Testis (tissue), 3 donors: ENCODE data around the gene RAPGEF6. TPM values are rescaled to one million over a fixed set of nuclear protein-coding genes. Genes with fewer than 3 reads are reported as not detected.
"Not testable (repeated sequence)": the region's sequence is repeated elsewhere in the genome, so short reads cannot be mapped to it uniquely, and the experiment has no call there.

Source experiments
- DNase-seq: peaks from one replicate; pipeline ENCODE4 v3.0.0-alpha.2; 2019
- H3K27ac ChIP-seq, 2 donors: fragments of 200-600 bp; sonication (generic); one replicate each; pipeline ENCODE4 v1.5.1; 2019
- H3K27me3 ChIP-seq: fragments of 200-600 bp; sonication (generic); one replicate; pipeline ENCODE4 v1.5.1; 2019
- H3K36me3 ChIP-seq: fragments of 200-600 bp; sonication (generic); one replicate; pipeline ENCODE4 v1.5.1; 2017; ENCODE audit warnings: low read depth; ENCODE audit errors: missing control alignments
- H3K4me1 ChIP-seq: fragments of 200-600 bp; sonication (generic); one replicate; pipeline ENCODE4 v1.5.1; 2019
- H3K4me3 ChIP-seq, 2 donors: fragments of 200-600 bp; sonication (generic); one replicate each; pipeline ENCODE4 v1.5.1; 2017 to 2019
- H3K9me3 ChIP-seq: fragments of 200-600 bp; sonication (generic); one replicate; pipeline ENCODE4 v1.5.1; 2017
- POLR2A ChIP-seq: fragments of 450-650 bp; IDR thresholded peaks from one replicate; pipeline ENCODE4 v1.6.1; 2017; ENCODE audit warnings: antibody characterized with exemption, mild to moderate bottlenecking, moderate library complexity
- WGBS, 2 donors: methylation state at CpG; one replicate each; pipeline ENCODE4 v1.1.5; 2018; 5-methylcytosine and 5-hydroxymethylcytosine counted together
- intact Hi-C: fragments of 100-400 bp; cut with DNase I; formaldehyde crosslinking; loops from one replicate; pipeline ENCODE4 v1.15.1; 2023; ENCODE audit warnings: low total_unique reads
- polyA plus RNA-seq: library from polyadenylated mRNA; stranded (reverse); fragments of 350-450 nt; fragmentation: Illumina TruSeq; extraction: RNeasy Lipid Tissue Mini Kit (QIAGEN cat#74804); gene quantifications from one replicate; pipeline ENCODE4 v1.2.3, GENCODE V29; 2014; ENCODE audit warnings: low read depth, low replicate concordance; ENCODE audit not compliant: insufficient read depth
- total RNA-seq, 2 donors: library from RNA; depleted of rRNA; stranded (reverse); fragments of >200 nt; gene quantifications; one replicate each; pipeline ENCODE4 v1.2.3, GENCODE V29; 2016
- TF ChIP-seq, protein P1 (sequence below), 3 experiments: fragments of 450-650 bp in 2 of 3; fragments of 200-600 bp in 1 of 3; sonication (generic) in 1 of 3; IDR thresholded peaks; one replicate each; pipeline ENCODE4 v1.5.1; 2016 to 2019; ENCODE audit warnings: antibody characterized with exemption in 3 of 3, mild to moderate bottlenecking in 2 of 3, moderate library complexity in 1 of 3

Gene RAPGEF6
- total and polyA plus RNA-seq, 3 donors from 2014 or later: 27.6 to 59.0 (median 40.1) TPM

DNA sequence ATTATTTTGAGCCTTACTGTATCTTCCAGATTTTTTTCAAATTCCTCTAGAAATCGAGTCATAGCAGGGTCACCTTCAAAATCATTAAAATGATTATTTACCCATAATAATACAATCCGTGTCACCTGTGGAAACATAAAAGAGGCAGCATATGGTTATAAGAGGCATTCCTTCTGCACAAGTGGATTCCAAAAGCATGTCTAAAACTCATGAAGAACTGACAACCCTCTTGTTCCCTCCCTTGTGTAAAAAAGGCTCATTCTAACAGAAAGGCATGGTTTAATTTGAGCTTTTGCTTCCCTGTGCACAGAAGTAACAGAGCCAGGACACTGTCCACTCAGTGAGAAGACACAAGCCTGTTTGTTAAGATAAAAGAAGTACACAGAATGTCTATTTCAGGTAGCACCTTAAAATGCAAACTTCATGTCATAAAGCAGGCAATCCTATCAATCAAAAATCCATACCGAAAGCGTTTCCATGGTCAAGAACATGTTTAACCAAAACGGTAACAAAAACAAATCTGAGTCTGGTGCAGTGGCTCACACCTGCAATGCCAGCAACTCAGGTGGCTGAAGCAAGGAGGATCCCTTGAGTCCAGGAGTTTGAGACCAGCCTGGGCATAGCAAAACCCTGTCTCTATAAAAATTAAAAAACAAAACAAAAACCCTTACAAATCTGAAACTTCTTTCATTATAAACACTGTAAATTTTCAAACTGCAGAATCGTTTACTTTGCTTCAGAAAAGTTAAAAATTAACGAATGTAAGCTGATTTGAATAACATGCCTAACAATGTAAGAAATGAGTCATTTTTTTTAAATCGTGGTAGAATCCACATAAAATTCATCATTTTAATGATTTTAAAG, 139.3 kb downstream of the RAPGEF6 start:
- no peak for TF ChIP-seq POLR2A
- TF ChIP-seq, protein P1, sequence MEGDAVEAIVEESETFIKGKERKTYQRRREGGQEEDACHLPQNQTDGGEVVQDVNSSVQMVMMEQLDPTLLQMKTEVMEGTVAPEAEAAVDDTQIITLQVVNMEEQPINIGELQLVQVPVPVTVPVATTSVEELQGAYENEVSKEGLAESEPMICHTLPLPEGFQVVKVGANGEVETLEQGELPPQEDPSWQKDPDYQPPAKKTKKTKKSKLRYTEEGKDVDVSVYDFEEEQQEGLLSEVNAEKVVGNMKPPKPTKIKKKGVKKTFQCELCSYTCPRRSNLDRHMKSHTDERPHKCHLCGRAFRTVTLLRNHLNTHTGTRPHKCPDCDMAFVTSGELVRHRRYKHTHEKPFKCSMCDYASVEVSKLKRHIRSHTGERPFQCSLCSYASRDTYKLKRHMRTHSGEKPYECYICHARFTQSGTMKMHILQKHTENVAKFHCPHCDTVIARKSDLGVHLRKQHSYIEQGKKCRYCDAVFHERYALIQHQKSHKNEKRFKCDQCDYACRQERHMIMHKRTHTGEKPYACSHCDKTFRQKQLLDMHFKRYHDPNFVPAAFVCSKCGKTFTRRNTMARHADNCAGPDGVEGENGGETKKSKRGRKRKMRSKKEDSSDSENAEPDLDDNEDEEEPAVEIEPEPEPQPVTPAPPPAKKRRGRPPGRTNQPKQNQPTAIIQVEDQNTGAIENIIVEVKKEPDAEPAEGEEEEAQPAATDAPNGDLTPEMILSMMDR (IDR thresholded peaks at IDR 0.05): no peak
- no peaks in the 10 kb centered on the region for H3K36me3 ChIP-seq
- no peak overlapping the region for H3K4me3 ChIP-seq
- H3K9me3 ChIP-seq: no peaks in the 10 kb centered on the region
- H3K27me3 ChIP-seq: no peaks in the 10 kb centered on the region
- no peak overlapping the region for H3K27ac ChIP-seq
- intact Hi-C loops: no loop called here
- 91 to 95% methylated on average over 8 of the region's 8 CpGs for WGBS, 2 donors
- no peaks in the 10 kb centered on the region for H3K4me1 ChIP-seq
- DNase-seq: no peak

DNA sequence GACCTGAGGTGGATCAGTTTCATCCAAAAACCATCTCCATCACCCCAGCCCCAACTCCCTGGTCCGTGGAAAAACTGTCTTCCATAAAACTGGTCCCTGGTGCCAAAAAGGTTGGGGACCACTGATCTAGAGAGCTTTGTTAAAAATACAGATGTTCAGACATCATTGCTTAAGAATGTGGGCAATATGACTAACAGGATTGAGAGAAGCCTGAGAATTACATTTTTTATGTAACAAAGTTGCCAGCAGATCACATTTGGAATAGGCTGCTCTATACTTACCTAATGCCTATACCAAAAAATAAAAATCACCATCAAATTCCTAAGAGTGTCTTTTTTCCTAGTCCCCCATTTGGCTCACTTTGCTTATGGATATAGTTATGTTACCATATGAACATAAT, 143.3 kb downstream of the RAPGEF6 start:
- 82 to 83% methylated on average over 1 of the region's 1 CpG for WGBS, 2 donors
- H3K4me3 ChIP-seq: no peak overlapping the region
- H3K4me1 ChIP-seq: no peaks in the 10 kb centered on the region
- no peaks in the 10 kb centered on the region for H3K9me3 ChIP-seq
- intact Hi-C loops: no loop called here
- TF ChIP-seq POLR2A: no peak
- TF ChIP-seq, protein P1 (IDR thresholded peaks at IDR 0.05): no peak
- no peak for DNase-seq
- H3K36me3 ChIP-seq: no peaks in the 10 kb centered on the region
- no peaks in the 10 kb centered on the region for H3K27me3 ChIP-seq
- H3K27ac ChIP-seq: no peak overlapping the region

DNA sequence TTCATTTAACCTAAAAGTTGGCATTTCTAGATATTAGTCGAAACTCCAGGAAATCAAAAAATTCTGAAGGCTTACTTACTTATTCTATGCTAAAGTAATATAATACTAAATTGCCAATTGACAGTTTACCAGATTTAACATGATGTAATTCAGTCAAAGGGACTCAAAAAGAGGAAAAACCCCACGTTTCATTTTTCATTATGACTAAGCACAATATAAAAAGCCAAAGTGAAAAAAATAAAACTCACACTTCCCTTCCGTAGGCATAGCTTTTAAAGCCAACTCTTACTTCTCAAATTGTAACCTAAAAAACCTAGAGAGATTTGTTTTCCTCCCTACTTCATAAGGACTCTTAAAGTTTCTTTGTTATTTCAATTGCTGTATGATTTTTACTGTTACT, 146.6 kb downstream of the RAPGEF6 start:
- Histone ChIP-seq H3K27me3 (no peaks in the 10 kb centered on the region), H3K4me1 (no peaks in the 10 kb centered on the region), H3K27ac (no peak overlapping the region), H3K9me3 (no peaks in the 10 kb centered on the region), H3K4me3 (no peak overlapping the region), H3K36me3 (no peaks in the 10 kb centered on the region)
- no peak for DNase-seq
- TF ChIP-seq, protein P1 (IDR thresholded peaks at IDR 0.05): no peak
- intact Hi-C loops: no loop called here
- WGBS, 2 donors: 75 to 80% methylated on average over 3 of the region's 3 CpGs

- H3K27me3 ChIP-seq, H3K4me3 ChIP-seq, H3K27ac ChIP-seq, H3K9me3 ChIP-seq, intact Hi-C loops, DNase-seq, H3K4me1 ChIP-seq, H3K36me3 ChIP-seq: not testable (repeated sequence)
- WGBS, 2 donors: 95% methylated on average over 4 of the region's 4 CpGs
Observed at GRCh38 chr5:131487371-131487770, 147.7 kb downstream of the RAPGEF6 start.

DNA sequence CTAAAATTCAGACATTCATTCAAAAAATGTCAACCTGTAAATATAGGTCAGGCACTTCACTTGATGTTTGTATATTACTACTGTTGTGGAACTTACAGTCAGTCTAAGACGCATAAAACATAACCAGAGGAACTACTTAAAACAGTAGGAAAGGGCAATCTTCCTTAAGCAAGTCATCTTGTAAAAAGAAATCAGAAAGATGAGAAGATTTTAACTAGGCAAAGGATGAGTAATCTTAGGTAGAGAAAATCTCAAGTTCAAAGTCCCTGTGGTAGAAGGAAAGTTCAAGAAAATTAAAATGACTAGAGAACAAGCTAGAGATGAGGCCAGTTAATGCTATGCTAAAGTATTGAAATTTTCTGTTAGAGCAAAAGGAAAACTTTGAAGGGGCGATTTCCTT, 152.4 kb downstream of the RAPGEF6 start:
- Histone ChIP-seq H3K4me3 (no peak overlapping the region), H3K27me3 (no peaks in the 10 kb centered on the region), H3K9me3 (no peaks in the 10 kb centered on the region), H3K27ac (no peak overlapping the region), H3K36me3 (no peaks in the 10 kb centered on the region), H3K4me1 (no peaks in the 10 kb centered on the region)
- WGBS, 2 donors: 91 to 93% methylated on average over 2 of the region's 2 CpGs
- TF ChIP-seq, protein P1 (IDR thresholded peaks at IDR 0.05): no peak
- TF ChIP-seq POLR2A: no peak
- intact Hi-C loops: no loop called here
- no peak for DNase-seq
